ENCODE data around the gene RAB9A.
"Not testable (repeated sequence)": the region's sequence is repeated elsewhere in the genome, so short reads cannot be mapped to it uniquely, and the experiment has no call there.

RAB9A gene

DNA sequence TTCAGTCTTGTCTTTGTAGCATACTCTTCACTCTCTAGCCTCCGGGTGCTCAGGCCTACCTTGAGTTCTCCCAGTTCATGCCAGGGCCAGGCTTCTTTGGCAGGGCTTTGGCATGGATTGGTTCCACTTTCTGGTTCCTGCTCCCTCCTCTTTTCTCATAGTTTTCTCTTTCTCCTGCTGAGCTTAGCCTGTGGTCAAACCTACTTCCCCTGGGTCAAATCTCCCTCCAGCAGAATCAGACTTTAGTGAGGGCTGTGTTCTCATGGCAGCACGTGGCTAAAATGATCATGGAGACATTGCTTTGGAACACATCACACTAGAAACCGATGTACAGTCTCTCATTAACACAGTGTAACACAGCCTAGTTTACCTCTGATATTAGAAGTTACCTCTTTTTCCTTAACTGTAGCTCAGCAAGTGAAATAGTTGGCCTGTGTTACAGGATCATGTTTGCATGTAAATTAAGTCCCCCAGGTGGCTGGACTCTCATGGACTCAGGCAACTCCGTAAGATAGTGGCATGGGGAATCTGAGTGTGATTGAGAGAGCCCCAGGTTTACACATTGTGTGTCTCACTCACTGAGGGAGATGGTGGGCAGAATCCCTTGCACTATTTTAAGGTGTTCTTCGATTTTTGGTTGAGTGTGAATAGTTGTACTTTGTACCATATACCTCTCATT is 13.3 kb downstream of the RAB9A start:
- no peak for DNase-seq (ENCODE audit: low read depth in 3 of 3)

DNA sequence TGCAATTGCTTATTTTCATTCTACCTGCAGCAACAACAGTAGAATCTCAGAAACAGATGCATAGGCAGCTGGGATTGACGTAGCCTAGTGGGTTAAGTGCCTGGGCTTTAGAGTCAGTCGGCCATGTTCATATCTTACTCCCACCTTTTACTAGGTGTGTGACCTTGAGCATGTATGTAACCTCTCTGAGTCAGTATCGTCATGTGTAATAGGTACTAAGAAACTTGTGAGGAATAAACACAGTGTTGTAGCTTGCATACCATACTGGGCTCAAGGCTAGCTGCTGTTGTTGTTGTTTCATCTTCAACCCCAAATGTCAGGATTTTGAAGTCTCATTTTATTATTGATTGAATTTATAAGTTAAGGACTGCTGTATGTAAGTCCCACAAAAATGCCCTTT is 14.2 kb downstream of the RAB9A start:
- DNase-seq (ENCODE audit: low read depth in 3 of 3) = no peak

DNA sequence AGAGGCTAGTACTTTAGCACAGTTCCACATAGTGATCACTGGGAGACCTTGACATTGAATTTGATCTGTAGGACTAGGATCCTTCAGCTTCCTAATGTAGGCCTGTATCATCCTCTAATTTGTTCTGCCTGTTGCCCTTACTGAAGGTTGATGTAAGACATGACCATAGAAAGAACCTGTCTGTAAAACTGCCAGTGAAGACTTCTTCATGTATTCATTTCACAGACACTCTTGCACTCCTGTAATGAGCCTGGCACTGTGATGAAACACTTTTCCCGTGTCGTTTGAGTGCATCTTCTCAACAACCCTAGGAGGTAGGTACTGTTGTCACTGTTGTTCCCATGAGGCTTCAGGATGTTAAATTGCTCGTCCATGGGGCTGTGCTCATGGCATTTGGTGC is 14.7 kb downstream of the RAB9A start:
- DNase-seq (ENCODE audit: low read depth in 3 of 3) = no peak

DNA sequence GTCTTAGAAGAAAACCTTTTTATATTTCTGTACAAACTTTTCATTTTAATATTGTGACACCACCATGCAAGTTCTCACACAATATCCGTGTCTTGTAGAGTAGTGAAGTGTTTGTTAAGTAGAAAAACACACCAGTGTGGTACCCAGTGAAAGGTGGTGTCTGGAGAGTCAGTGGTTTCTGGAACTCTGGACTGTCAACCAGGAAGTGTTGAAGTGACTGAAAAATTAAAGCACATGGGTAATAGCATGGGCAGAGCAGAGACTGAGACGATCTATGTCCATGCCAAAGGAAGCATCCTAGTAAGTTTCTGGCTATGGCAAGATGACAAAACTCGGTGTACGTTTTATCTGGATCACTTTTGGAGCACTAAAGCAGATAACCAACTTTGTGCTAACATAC is 22.2 kb downstream of the RAB9A start:
- DNase-seq (ENCODE audit: low read depth in 3 of 3) = no peak

DNA sequence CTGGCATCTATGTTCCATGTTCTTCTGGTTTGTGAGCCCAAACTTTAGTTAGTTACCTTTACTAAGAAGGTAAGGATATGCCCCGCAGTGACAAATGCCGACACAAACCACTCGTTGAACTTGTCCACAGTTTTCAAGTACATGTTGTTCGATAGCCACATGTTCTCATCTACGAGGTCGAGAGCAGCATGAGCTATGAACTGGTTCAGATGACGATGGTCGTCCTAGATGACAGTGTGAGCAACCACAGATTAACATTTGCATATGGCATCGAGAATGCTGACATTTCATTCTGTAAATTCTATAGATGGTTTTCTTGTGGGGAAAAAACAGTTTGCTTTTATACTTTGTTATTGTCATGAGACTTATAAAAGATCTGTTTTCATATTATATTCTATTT is 27.5 kb downstream of the RAB9A start:
- no peak for DNase-seq (ENCODE audit: low read depth in 3 of 3)

DNA sequence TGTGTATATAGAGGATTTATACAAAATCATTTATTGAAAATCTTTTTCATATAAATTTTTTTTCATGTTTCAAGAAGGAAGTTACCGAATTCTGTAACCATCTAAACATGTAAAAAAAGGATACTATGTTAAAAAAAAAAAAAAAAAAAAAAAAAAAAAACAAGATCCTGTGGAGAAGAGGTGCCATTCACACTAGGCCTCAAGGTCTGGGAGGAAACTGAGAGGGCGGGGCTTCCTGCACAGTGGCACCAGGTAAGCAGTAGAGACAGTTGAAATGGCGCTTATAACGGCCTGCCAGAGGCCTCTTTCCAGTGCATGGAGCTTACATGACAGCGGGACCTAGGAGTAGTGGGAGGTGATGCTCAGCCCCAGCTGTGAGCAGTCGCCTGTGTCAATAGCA is 28.0 kb downstream of the RAB9A start:
- no peak for DNase-seq (ENCODE audit: low read depth in 3 of 3)

DNA sequence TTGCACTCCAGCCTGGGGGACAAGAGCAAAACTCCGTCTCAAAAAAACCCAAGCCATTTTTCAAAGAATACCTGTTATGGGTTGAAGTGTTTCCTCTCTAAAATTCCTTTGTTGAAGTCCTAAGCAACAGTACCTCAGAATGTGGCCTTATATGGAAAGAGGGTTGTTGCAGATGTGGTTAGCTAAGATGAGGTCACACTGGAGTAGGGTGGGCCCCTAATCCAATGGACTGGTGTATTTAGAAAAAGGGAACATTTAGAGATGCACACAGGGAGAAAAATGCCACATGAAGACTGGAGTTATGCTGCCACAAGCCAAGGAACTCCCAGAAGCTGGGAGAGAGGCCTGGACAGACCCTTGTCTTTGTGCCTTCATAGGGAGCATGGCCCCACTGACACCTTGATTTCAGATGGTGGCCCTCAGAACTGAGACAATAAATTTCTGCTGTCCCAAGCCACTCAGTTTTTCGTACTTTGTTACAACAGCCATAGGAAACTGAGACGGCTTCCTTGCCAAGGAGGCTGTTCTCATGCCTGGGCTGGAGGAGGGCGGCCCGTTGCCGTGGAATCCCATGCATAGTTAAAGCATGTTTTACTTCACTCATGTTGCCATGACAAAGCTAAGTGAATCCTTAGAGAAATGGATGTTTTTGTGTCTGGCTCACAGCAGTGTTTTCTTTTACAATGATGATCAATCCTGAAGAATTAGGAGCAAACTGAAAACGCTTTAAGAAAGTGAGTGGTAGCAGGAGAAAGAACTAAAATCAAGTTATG is 29.0 kb downstream of the RAB9A start:
- DNase-seq (ENCODE audit: low read depth in 3 of 3) = no peak

DNA sequence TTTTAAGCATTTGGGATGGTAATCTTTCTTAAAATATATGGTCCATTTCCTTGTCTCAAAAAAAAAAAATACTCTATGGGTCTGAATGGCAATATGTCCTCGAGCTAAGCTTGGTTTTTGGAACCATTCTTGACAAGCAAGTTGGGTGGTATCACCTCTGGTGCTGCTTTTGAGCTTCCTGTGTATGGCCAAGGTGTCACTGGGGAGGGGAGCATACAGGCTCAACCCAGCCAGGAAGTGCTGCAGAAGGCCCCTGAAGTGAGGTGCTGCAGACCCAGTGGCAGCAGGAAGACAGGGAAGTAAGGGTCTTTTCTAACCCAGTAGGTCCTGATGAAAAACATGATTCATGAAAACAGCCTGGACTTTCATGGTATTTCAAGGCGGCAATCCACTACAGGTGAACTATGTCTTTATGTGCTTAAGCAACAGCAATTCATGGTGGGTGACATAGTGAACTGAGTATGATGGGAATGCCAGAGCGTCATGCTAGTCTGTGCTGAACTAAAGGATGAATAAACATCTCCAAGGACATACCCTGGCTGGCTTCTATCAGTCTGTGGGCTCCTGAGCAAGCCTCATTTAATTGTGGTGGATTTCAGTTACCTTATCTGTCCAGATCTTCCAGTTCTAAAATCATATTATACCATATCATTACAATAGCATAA is 30.4 kb downstream of the RAB9A start:
- no peak for DNase-seq (ENCODE audit: low read depth in 3 of 3)

DNA sequence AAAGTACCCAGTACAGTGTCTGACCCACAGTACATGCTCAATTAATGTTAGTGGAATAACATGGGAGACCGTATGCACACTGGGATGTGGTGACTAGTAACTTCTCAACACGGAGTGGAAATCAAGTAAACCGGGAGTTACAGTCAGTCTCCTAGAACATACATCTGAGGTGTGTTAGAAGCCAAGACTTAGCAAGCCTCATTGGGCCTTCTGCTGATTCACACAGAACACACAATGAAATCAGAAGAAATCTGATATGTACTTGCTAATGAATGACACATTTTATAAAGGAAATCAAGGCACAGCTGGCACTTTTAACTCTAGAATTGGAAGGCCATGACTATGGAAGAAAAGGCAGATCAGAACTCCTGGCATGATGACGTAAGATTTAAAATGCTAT is 32.4 kb downstream of the RAB9A start:
- no peak for DNase-seq (ENCODE audit: low read depth in 3 of 3)

DNA sequence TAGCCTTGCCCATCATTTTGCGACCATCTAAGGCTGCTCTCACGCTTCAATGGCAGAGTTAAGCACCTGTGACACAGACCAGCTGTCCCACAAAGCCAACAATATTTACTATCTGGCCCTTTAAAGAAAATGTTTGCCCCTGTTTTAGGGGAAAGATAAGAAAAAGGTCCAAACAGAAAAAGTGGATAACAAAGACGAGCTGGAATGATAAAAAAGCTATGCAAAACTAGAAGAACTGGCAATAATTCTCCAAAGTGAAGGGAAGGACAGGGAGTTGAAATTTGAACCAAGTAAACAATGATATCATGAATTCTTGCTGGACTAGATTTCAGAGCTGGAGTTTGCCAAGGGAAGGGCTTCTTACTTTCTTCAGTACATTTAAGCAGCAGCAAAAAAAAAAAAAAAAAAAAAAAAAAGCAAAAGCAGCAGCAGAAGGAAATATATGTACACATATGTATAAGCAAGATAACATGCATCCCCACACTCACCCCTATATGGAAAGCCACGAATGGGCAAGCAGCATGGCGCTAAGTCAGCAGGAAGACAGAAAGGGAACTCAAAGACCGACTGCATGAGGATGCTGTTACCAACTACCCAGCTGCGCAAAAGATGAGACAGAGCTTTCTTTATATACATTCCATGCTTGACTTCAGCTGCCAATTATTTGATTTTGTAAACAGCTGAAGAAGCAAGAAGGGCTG is 33.0 kb downstream of the RAB9A start:
- no peak for DNase-seq (ENCODE audit: low read depth in 3 of 3)

DNA sequence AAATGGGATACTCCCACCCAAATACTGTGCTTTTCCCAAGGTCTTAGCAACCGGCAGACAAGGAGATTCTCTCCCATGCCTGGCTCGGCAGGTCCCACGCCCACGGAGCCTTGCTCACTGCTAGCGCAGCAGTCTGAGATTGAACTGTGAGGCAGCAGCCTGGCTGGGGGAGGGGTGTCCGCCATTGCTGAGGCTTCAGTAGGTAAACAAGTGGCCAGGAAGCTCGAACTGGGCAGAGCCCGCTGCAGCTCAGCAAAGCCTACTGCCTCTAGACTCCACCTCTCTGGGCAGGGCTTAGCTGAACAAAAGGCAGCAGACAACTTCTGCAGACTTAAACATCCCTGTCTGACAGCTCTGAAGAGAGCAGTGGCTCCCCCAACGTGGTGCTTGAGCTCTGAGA is 36.0 kb downstream of the RAB9A start:
- DNase-seq (ENCODE audit: low read depth in 3 of 3) = not testable (repeated sequence)

DNA sequence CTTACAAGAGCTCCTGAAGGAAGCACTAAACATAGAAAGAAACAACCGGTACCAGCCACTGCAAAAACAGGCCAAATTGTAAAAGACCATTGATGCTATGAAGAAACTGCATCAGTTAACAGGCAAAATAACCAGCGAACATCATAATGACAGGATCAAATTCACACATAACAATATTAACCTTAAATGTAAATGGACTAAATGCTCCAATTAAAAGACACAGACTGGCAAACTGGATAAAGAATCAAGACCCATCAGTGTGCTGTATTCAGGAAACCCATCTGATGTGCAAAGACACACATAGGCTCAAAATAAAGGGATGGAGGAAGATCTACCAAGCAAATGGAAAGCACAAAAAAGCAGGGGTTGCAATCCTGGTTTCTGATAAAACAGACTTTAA is 37.7 kb downstream of the RAB9A start:
- DNase-seq (ENCODE audit: low read depth in 3 of 3) = not testable (repeated sequence)

DNA sequence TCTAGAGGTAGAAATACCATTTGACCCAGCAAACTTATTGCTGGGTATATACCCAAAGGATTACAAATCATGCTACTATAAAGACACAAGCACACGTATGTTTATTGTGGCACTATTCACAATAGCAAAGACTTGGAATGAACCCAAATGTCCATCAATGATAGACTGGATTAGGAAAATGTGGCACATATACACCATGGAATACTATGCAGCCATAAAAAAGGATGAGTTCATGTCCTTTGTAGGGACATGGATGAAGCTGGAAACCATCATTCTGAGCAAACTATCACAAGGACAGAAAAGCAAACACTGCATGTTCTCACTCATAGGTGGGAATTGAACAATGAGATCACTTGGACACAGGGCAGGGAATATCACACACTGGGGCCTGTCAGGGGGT is 41.6 kb downstream of the RAB9A start:
- not testable (repeated sequence) for DNase-seq (ENCODE audit: low read depth in 3 of 3)

DNA sequence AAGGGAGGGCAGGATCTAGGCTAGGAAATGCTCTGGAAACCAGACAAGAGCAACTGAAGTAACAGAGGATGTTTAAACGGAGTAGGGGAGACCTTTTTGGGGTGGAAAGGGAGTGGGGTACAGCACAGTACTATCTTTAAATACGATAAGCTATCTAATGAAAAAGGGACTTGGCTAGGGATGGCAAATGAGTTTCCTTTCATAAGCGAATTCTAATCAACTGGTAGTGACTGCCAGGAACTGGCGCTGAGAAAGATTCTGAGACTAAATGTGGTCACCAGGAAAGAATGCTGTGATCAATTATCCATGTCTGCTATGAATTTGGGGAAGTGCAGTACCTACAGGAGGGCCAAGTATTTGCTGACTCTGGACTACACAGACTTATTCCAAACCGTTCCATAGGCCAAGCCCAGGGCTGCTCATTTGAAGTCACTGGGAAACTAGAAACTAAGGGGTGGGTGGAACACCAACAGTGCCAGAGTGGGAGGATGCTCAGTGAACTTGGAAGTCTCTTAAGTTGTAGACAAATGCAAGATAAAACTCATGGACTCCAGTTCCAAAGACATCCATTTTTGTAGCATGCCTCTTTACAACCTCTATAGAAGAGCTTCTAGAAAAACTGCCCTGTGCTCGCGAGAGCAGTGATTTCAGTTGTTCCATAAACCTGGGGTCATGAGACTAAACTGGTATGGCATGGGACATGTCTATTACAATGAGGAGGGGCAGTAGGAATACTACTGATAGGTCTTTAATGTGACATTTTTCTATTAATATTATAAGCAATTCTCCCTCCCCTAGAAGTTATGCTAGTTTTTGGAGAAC is 43.5 kb downstream of the RAB9A start:
- no peak for DNase-seq (ENCODE audit: low read depth in 3 of 3)

DNA sequence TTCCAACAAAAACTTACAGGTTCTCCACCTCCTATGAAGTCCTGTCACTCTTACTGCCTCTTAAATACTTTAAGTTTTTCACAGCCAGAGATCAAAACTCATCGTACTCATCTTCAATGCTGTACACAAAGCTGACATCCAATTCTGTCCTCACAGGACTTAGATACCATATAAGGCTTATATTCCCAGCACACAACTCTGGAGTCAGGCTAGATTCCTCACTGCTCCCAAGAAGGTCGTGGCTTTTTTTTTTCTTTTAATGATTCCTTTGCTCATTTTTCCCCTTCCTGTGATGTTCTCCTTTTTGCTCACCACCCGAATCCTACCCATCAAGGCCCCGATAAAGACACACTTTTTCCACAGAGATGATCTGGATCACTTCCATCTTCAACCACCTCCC is 44.6 kb downstream of the RAB9A start:
- no peak for DNase-seq (ENCODE audit: low read depth in 3 of 3)

DNA sequence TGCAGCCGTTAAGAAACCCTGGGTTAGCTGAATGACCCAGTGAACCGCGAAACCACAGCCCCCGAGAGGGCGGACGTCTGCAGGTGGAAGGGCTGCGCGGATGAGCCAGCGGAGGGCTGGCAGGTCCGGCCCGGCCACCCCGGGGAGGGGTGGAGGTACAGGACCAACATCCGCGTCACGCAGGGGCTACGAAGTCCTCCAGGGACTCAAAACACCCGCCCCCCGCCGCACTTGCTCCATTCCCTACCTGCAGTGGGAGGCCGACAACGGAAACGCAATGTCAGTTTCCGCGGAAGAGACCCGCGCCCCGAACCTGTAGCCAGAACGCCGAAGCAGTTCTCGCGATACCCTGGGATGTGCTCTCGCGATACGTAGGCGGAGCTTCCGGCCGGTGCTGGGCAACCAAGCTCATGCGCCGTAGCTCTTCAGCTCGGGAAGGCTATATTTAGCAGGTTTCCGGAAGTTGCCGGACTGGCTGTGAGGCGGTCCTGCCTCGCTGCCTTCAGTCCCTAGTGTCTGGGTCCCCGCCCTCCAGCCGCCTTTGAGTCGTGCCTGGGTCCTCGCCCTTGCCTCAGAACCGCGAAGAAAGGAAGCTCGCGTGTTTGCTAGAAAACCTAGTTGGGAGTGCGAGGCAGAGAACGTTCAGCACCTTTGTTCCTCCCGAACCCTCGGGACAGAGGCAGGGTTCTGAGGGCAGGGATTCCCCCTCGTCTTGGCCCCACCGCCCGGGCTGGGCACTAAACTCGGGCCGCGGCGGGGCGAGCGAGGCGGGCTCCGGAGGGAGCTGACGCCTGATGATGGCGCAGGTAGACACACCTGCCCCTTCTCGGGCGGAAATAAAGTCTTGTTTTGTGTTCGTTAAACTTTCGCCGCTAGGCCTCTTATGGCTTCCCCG is 45.6 kb downstream of the RAB9A start, which contains the start of the genes OFD1 and TRAPPC2:
TSS of gene OFD1 (plus strand) at position 471 of the 895 bp plus-strand sequence. CDS start at position 795, 324 bp downstream.
TSS of gene TRAPPC2 (minus strand) at position 343 of the 895 bp plus-strand sequence. CDS start 14,657 bp downstream, outside the sequence.
- DNase-seq (ENCODE audit: low read depth in 3 of 3) = peak; percentile 59 to 82 (median 79)

DNA sequence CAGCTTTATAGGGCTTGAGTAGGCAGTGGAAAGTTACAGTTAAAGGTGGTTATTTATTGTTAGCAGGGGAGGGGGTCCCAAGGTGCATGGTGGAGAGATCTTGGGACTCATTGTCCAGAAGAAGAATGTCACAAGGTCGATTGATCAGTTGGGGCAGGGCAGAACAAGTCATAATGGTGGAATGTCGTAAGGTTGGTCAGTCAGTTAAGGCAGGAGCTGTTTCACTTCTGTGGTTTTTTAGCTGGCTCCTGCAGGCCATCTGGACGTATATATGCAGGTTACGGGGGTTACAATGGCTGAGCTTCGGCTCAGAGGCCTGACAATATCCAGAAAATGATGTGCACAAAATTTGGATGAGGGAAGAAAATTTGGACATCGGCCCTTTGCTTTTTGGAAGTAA is 52.8 kb downstream of the RAB9A start:
- no peak for DNase-seq (ENCODE audit: low read depth in 3 of 3)

DNA sequence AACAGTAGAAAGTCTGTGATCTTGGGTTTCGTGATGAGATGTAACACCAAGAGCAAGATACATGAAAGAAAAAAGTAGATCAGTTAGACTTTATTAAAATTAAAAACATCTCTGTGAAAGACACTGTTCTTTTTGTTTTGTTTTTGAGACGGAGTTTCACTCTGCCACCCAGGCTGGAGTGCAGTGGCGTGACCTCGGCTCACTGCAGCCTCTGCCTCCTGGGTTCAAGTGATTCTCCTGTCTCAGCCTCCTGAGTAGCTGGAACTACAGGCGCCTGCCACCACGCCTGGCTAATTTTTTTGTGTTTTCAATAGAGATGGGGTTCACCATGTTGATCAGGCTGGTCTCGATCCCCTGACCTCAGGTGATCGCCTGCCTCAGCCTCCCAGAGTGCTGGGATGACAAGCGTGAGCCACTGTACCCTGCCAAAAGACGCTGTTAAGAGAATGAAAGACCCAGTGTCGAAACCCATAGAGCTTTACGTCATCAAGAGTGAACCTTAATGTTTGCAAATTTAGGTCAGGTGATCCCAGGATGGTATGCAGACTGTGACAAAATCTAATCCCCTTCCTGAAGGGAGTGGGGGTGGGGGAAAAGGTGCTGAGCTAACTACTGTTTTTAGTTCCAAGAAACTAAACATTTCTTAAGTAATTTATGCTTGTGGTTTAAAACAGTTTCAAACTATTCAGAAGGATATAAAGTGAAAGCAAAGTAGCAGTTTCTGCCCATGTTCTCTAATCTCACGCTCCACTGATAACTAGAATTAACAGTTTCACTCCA is 53.7 kb downstream of the RAB9A start:
- no peak for DNase-seq (ENCODE audit: low read depth in 3 of 3)

DNA sequence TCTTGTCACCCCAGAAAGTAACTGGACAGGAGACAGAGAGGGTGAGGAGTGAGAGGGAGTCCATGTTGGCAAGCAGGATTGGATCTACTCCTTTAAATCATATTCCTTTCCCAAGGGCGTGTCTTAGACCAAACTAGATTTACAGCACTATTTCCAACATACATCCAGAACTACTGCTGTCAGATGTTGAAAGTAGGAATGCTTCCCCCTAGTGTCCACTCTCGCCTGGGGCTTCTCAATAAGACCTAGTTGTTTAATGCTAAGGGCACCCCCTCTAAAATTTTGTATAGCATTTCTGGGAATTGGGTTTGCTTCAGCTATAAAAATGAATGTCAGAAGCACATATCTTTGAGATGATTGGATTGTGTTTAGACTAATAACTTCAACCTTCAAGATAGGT is 58.9 kb downstream of the RAB9A start:
- DNase-seq (ENCODE audit: low read depth in 3 of 3) = no peak
